Ramos (cell line): ENCODE data around the gene CXXC5.

Experiments used
- in situ Hi-C: fragments of 300-500 bp; cut with MboI; formaldehyde crosslinking; loops from one replicate; pipeline ENCODE4 v1.14.3; 2022; ENCODE audit warnings: low sequenced_read_pairs; ENCODE audit not compliant: unreplicated experiment

CXXC5 gene

GRCh38 chr5:139689631-139690063 is 41.5 kb downstream of the CXXC5 start:
- in situ Hi-C loops, result loop anchor here (5.0 kb wide), 1 partner anchor 57 kb away; no protein-coding TSS in a partner anchor

- in situ Hi-C loops, result loop anchor here (5.0 kb wide), 1 partner anchor 58 kb away; no protein-coding TSS in a partner anchor
Observed at GRCh38 chr5:139690064-139690802, 42.1 kb downstream of the CXXC5 start.

- in situ Hi-C loops, result loop anchor here (5.0 kb wide), 1 partner anchor 59 kb away; no protein-coding TSS in a partner anchor
Observed at GRCh38 chr5:139690803-139691629, 42.9 kb downstream of the CXXC5 start.

GRCh38 chr5:139692148-139692547 is 44.0 kb downstream of the CXXC5 start:
- in situ Hi-C loops, result loop anchor here (5.0 kb wide), 1 partner anchor 60 kb away; no protein-coding TSS in a partner anchor

- in situ Hi-C loops, result loop anchor here (5.0 kb wide), 1 partner anchor 60 kb away; no protein-coding TSS in a partner anchor
Observed at GRCh38 chr5:139692679-139693308, 44.6 kb downstream of the CXXC5 start.

- in situ Hi-C loops, result loop anchor here (5.0 kb wide), 1 partner anchor 62 kb away; no protein-coding TSS in a partner anchor
Observed at GRCh38 chr5:139693676-139694364, 45.7 kb downstream of the CXXC5 start.

GRCh38 chr5:139694556-139695177 is 46.5 kb downstream of the CXXC5 start:
- in situ Hi-C loops, result loop anchor here (5.0 kb wide), 1 partner anchor 62 kb away; no protein-coding TSS in a partner anchor

GRCh38 chr5:139695178-139695573 is 47.0 kb downstream of the CXXC5 start:
- in situ Hi-C loops, result no loop called here

- in situ Hi-C loops, result no loop called here
Observed at GRCh38 chr5:139696167-139696893, 48.2 kb downstream of the CXXC5 start.

- in situ Hi-C loops, result no loop called here
Observed at GRCh38 chr5:139696894-139697658, 48.9 kb downstream of the CXXC5 start.

GRCh38 chr5:139698490-139699146 is 50.5 kb downstream of the CXXC5 start:
- in situ Hi-C loops, result no loop called here

GRCh38 chr5:139699351-139699750 is 51.2 kb downstream of the CXXC5 start:
- in situ Hi-C loops, result no loop called here

GRCh38 chr5:139700711-139701055 is 52.5 kb downstream of the CXXC5 start:
- in situ Hi-C loops, result no loop called here

- in situ Hi-C loops, result no loop called here
Observed at GRCh38 chr5:139701056-139701741, 53.0 kb downstream of the CXXC5 start.

- in situ Hi-C loops, result no loop called here
Observed at GRCh38 chr5:139702548-139702947, 54.4 kb downstream of the CXXC5 start.

GRCh38 chr5:139704748-139705147 is 56.6 kb downstream of the CXXC5 start:
- in situ Hi-C loops, result no loop called here

- in situ Hi-C loops, result no loop called here
Observed at GRCh38 chr5:139705191-139705590, 57.0 kb downstream of the CXXC5 start.
